GM23338 (cell line): Measurements from ENCODE around the gene FLYWCH1.

Experiments
- CTCF ChIP-seq, 2 experiments: fragments of 200-600 bp in 1 of 2; sonication (generic) in 1 of 2; conservative IDR thresholded peaks; 2 replicates each; pipeline versions ENCODE4 v1.5.1 to v1.6.1; 2016 to 2017; ENCODE audit warnings: antibody characterized with exemption in 2 of 2, low read depth in 2 of 2, mild to moderate bottlenecking in 2 of 2, moderate library complexity in 1 of 2
- EZH2 ChIP-seq: fragments of 200-600 bp; sonication (generic); IDR thresholded peaks from one replicate; pipeline ENCODE4 v1.8.0; 2017; ENCODE audit warnings: antibody characterized with exemption, mild to moderate bottlenecking, low read depth; ENCODE audit not compliant: unreplicated experiment
- POLR2AphosphoS5 ChIP-seq: IDR thresholded peaks from 2 replicates; pipeline ENCODE4 v1.6.1; 2016; ENCODE audit warnings: antibody characterized with exemption, low read depth
- TF ChIP-seq, protein P1 (sequence below): IDR thresholded peaks from one replicate; pipeline ENCODE4 v1.6.1; 2018; ENCODE audit warnings: antibody characterized with exemption; ENCODE audit not compliant: unreplicated experiment

- TF ChIP-seq CTCF (conservative IDR thresholded peaks at IDR 0.05; ENCODE audit: low read depth in 2 of 2) (no peak), EZH2 (no peak), POLR2AphosphoS5 (no peak)
- TF ChIP-seq, protein P1, sequence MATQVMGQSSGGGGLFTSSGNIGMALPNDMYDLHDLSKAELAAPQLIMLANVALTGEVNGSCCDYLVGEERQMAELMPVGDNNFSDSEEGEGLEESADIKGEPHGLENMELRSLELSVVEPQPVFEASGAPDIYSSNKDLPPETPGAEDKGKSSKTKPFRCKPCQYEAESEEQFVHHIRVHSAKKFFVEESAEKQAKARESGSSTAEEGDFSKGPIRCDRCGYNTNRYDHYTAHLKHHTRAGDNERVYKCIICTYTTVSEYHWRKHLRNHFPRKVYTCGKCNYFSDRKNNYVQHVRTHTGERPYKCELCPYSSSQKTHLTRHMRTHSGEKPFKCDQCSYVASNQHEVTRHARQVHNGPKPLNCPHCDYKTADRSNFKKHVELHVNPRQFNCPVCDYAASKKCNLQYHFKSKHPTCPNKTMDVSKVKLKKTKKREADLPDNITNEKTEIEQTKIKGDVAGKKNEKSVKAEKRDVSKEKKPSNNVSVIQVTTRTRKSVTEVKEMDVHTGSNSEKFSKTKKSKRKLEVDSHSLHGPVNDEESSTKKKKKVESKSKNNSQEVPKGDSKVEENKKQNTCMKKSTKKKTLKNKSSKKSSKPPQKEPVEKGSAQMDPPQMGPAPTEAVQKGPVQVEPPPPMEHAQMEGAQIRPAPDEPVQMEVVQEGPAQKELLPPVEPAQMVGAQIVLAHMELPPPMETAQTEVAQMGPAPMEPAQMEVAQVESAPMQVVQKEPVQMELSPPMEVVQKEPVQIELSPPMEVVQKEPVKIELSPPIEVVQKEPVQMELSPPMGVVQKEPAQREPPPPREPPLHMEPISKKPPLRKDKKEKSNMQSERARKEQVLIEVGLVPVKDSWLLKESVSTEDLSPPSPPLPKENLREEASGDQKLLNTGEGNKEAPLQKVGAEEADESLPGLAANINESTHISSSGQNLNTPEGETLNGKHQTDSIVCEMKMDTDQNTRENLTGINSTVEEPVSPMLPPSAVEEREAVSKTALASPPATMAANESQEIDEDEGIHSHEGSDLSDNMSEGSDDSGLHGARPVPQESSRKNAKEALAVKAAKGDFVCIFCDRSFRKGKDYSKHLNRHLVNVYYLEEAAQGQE = no peak
Measured at GRCh38 chr16:2959206-2959605, 47.5 kb downstream of the FLYWCH1 start.
